ENCODE results near the gene RTN4RL1.
A peak's percentile ranks its signal among the peaks of the same experiment; 100 is the strongest.
"Not testable (repeated sequence)": the region's sequence is repeated elsewhere in the genome, so short reads cannot be mapped to it uniquely, and the experiment has no call there.

The RTN4RL1 gene

DNA sequence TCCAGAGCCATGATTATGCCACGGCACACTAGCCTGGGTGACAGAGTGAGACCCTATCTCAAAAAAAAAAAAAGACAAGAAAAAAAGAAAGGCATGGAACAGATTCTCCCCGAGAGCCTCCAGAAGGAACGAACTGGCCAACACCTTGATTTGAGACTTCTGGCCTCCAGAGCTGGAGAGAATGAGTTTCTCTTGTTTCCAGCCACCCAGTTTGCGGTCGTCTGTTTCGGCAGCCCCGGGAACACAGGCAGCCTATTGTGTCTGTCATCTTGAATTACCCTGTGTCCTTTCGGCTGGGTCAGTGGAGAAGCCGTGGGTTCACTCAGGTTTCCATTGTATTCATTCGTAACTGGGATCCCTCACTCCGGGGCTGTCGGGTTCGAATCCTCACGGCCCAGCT lies 111.4 kb downstream of the RTN4RL1 start:
- DNase-seq, result no peak

GRCh38 chr17:1912146-1912545 lies 113.0 kb downstream of the RTN4RL1 start:
- no peak for DNase-seq

DNA sequence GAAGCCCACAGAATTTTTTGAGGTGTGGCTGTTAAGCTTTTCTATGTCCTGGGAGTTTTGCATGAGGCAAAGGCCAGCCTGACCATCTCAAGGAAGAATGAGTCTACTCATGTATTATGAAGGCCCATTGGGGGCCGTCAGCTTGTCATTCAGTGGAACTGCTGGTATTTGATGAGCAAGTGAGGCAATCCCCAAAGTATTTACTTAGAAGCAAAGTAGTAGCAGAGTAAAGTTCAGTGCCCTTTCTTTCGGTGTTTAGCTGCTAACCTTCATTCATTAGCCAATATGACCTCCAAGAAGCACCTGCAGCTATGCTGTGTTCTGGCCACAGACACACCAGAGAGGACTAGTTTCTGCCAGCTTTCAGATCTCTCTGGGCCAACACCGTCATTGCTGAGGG lies 115.1 kb downstream of the RTN4RL1 start:
- DNase-seq, result no peak

DNA sequence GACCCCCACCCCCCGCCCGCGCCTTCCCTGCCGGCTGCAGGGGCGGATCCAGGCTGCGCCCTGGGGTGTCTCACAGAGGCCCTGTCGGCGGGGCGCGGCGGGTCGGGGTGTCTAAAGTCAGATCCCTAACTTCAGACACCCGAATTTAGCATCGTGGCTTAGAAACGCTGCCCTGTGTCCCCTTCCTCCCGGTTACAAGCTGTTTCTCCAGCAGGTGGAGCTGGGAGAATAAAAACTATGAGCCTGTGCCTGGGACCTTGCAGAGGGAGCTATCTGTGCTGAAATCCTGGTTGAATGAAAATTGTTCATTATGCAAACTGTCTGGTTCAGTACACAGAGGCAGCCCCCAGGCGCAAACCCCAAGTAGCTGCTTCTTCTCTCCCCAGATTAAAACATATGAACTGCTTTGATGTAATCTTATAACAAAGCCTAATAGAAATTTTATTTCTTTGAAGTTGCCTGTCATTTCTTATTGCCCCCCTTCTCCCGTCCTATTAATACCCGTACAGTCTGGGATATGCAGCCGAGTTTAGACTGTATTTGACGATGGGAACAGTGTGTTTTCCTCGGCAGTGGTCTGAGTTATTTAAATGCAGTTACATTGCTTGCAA lies 116.3 kb downstream of the RTN4RL1 start:
- peak; percentile 61 for DNase-seq

DNA sequence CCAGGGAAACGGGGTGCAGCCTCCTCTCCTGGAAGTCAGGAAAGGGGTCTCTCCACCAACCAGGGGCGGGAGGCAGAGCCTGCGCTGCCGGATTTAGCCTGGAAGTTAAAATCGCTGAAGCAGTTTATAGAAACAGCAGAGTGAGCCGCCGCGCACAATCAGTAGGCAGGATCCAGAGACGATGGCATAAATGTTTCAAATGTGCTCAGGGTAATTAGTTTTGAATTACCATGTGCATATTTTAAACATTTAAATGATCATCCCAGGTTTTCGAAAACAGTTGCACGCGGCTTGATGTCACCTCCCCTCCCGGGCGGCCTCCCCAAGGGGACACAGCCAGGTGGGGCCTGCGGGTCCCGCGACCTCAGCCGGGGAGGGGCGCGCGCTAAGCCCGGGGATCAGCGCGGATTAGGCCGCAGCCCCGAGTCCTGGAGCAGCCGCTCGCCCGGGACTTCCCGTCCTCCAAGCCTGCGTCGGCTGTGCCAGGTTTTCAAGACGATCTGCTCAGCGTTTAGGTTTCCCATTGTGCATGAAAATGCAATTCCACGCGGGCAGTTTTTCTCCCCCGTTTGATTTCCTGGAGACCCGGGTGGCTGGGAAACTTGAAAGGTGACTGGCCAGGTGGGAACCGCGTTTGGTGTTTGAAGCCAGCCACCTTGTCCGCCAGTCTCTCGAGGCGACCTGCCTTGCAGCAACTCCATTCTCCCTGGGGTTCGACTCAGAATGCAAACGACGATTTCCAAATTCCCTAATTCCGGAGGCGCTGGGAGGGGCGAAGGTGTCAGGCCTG lies 117.0 kb downstream of the RTN4RL1 start:
- no peak for DNase-seq

- no peak for DNase-seq
Measured at GRCh38 chr17:1907216-1907631, 117.9 kb downstream of the RTN4RL1 start.

DNA sequence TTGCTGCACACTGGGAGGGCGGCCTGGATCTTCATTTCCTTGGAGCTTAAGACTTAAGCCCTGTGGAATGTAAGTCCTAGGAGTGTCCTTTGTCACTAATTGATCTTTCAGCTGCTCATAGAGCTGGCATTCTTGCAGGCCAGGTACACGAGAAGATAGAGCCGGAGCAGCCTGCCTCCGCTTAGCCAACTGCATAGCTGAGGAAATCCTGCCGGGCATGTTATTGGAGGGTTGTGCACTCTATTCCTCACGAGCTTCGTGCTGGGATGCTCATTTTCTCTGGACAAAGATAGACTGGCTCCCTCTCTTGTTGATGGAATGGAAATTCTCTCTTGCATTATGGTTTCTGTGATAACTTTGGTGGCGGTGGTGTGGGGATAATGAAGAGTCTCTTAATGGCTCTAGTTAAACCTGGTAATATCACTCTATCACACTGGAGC lies 118.5 kb downstream of the RTN4RL1 start:
- DNase-seq, result no peak

DNA sequence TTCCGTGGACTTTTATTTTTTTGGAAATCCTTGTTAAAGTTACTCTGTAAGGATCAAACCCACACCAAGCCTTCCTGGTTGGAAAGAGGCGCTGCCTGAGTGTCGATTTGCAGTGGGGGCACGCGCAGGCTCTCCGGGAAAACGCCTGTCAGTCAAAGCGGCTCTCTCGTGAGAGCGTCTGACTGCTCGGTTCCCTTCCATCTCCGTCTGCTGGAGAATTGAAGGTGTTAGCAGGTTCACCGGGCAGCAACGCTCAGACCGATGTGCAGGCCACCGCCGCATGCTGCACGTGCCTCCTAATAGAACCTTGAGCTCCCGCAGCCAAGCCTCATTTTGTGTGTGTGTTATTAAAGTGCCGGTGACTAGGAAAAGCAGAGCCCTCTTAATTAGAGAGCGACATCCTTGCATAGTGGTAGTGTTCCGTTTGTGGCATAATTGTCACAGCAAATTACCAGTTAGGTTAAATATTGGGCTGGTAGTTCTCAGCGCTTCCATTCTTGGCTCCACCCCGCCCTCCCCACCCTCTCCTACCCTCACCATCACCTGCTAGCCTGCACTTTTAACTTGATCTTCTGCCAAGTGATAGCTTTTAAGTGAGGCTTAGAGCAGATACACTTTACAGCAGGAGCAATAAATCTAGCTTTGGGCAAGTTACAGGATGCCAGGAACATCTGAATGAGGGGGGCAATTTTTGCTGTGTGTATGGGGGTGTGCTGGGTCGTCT lies 119.8 kb downstream of the RTN4RL1 start:
- peak; percentile 73 for DNase-seq

DNA sequence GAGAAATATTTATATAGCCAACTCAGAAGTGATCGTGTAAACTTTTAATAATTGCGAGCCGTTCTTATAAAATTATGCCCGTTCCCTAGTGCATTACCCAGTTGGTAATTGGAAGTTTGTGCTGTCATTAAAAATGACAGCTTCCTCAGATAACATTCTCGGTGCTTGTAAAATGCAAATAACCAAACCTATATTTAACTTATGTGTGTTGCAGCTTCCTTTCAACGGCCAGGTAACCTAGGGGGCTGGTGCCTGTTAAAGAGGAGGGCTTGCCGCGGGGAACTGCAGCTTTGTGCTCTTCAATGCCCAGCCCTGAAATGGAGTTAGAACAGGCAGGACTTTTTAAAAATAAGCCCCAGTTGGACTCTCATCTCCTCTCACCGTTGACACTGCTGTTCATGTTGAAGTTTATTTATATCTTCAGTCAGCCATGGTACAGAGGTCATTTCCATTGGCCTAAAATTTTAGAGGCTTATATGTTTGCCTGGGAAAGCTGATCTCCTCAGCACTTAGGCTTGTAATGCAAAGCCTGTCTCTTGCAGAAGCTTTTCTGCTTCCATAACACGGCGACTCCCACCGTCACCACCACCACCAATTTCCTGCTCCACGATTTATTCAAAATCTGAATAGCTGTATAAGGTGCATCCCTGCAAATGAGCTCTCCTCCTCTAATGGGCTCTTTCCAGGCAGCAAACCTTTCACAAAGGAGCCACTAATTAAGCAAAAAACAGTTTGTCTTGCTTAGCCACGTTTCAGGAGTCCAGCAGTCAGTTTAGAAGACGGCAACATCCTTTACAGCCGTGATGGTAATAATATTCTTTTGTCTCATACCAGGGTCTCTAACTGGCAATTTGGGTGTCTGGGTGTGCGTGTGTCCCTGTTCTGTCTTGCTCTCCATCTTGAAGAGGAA lies 120.6 kb downstream of the RTN4RL1 start:
- DNase-seq, result no peak

- no peak for DNase-seq
Measured at GRCh38 chr17:1899403-1900000, 125.6 kb downstream of the RTN4RL1 start.

DNA sequence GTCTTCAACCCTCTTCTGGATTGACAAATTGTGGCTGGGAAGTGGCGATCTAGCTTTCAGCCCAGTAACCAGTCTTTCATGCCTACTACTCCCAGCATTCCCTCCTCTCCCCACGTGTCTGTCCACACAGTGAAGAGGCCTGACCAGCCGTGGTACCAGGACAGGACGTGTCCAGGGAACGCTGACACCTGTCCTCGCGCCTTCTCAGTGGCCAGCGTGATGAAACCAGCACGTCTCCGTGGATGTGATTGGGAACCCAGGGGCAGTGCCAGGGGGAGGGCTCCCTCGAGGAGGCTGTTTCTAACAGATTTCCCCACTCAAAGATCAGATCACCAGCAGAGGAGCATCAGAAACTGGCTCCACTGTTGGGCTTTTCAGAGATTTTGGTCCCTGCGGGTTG lies 126.3 kb downstream of the RTN4RL1 start:
- DNase-seq, result no peak

GRCh38 chr17:1898332-1898731 lies 126.8 kb downstream of the RTN4RL1 start:
- DNase-seq, result no peak

GRCh38 chr17:1897105-1897656 lies 128.0 kb downstream of the RTN4RL1 start:
- DNase-seq, result no peak

GRCh38 chr17:1896243-1897104 lies 128.7 kb downstream of the RTN4RL1 start:
- DNase-seq, result no peak

GRCh38 chr17:1895479-1895878 lies 129.7 kb downstream of the RTN4RL1 start:
- DNase-seq, result not testable (repeated sequence)

- DNase-seq, result no peak
Measured at GRCh38 chr17:1894753-1895339, 130.3 kb downstream of the RTN4RL1 start.

DNA sequence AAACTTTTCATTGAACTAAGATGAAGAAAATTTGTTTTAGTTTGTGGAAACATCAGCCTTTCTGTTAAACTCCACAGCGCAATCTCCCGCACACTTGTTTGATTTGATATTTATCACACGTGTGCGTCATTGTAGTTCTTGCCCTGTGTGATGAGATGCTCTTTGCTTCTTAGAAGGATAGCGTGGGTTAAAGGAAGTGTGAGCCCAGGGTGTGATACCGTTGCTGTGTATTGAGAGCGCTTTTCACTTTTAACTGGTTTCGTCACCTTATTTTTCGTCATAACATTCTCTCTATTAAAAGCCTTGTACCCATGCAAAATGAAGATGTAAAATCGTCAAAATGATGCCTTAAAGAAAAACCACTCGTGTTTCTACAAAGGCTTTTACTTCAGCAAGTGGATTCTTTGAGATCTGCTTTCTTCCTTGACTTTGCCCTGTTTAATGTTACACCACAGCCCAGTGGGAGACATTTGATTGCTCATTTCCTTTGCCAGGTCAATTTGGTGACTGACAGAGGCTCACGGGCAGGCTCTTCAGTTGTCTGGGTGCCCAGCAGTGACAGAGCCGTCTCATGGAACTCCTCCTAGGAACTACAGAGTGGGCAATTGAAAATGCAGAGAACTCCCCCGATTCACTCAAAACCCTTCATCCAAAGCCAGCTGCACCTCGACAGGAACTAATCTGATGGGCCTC lies 134.2 kb downstream of the RTN4RL1 start:
- no peak for DNase-seq

- DNase-seq, result no peak
Measured at GRCh38 chr17:1888741-1889140, 136.4 kb downstream of the RTN4RL1 start.
